ENCODE data around the gene MYOG. TPM values are rescaled to one million over a fixed set of nuclear protein-coding genes. Genes with fewer than 3 reads are reported as not detected.

Gene MYOG
- total RNA-seq, 1 donor from 2014 or later = not detected

GRCh38 chr1:203126151-203126865, 40.5 kb upstream of the MYOG start:
- Mint-ChIP-seq H3K27ac (no peak overlapping the region), H3K9me3 (no peaks in the 10 kb centered on the region), H3K4me3 (no peak overlapping the region), H3K36me3 (no peaks in the 10 kb centered on the region), H3K4me1 (peaks cover 48% of the 10 kb centered on the region), H3K27me3 (ENCODE audit: low read depth) (peaks cover 55% of the 10 kb centered on the region)
- TF ChIP-seq CTCF (IDR thresholded peaks at IDR 0.05; ENCODE audit: unreplicated experiment) = peak; percentile 44
- peak in 1 of 2 experiments; percentile 36 for DNase-seq (ENCODE audit: low spot score in 2 of 2, unreplicated experiment in 2 of 2)

GRCh38 chr1:203124546-203125317, 38.9 kb upstream of the MYOG start:
- TF ChIP-seq CTCF (IDR thresholded peaks at IDR 0.05; ENCODE audit: unreplicated experiment) = no peak
- DNase-seq (ENCODE audit: low spot score in 2 of 2, unreplicated experiment in 2 of 2) = no peak
- Mint-ChIP-seq H3K36me3 (no peaks in the 10 kb centered on the region), H3K27ac (no peak overlapping the region), H3K9me3 (no peaks in the 10 kb centered on the region), H3K4me3 (no peak overlapping the region), H3K27me3 (ENCODE audit: low read depth) (peaks cover 68% of the 10 kb centered on the region), H3K4me1 (peaks cover 54% of the 10 kb centered on the region)

- Mint-ChIP-seq H3K4me1 (peaks cover 54% of the 10 kb centered on the region), H3K36me3 (no peaks in the 10 kb centered on the region), H3K27me3 (ENCODE audit: low read depth) (peaks cover 71% of the 10 kb centered on the region), H3K9me3 (no peaks in the 10 kb centered on the region), H3K27ac (no peak overlapping the region), H3K4me3 (no peak overlapping the region)
- peak in 1 of 2 experiments; percentile 29 for DNase-seq (ENCODE audit: low spot score in 2 of 2, unreplicated experiment in 2 of 2)
- TF ChIP-seq CTCF (IDR thresholded peaks at IDR 0.05; ENCODE audit: unreplicated experiment) = no peak
Measured at GRCh38 chr1:203124011-203124410, 38.2 kb upstream of the MYOG start.

GRCh38 chr1:203122159-203122558, 36.3 kb upstream of the MYOG start:
- H3K36me3 Mint-ChIP-seq = no peaks in the 10 kb centered on the region
- no peak for TF ChIP-seq CTCF (IDR thresholded peaks at IDR 0.05; ENCODE audit: unreplicated experiment)
- H3K4me1 Mint-ChIP-seq = peaks cover 41% of the 10 kb centered on the region
- no peak overlapping the region for H3K4me3 Mint-ChIP-seq
- H3K9me3 Mint-ChIP-seq = no peaks in the 10 kb centered on the region
- H3K27me3 Mint-ChIP-seq (ENCODE audit: low read depth) = peaks cover 76% of the 10 kb centered on the region
- H3K27ac Mint-ChIP-seq = no peak overlapping the region
- no peak for DNase-seq (ENCODE audit: low spot score in 2 of 2, unreplicated experiment in 2 of 2)

GRCh38 chr1:203121186-203122015, 35.6 kb upstream of the MYOG start:
- Mint-ChIP-seq H3K9me3 (no peaks in the 10 kb centered on the region), H3K36me3 (no peaks in the 10 kb centered on the region), H3K27me3 (ENCODE audit: low read depth) (peaks cover 76% of the 10 kb centered on the region), H3K27ac (no peak overlapping the region), H3K4me3 (no peak overlapping the region), H3K4me1 (peaks cover 35% of the 10 kb centered on the region)
- DNase-seq (ENCODE audit: low spot score in 2 of 2, unreplicated experiment in 2 of 2) = no peak
- no peak for TF ChIP-seq CTCF (IDR thresholded peaks at IDR 0.05; ENCODE audit: unreplicated experiment)

All from mesothelial cell of epicardium (in vitro differentiated cells).